HEK293T (cell line): ENCODE measurements around the gene KCNH4.

Experiments
- CTCF ChIA-PET: fragments of 350-600 bp; formaldehyde crosslinking; extraction: SDS; loops from one replicate; lab custom pipeline; 2021; ENCODE audit warnings: antibody characterized with exemption, inconsistent platforms; lab: Yijun Ruan, JAX
- POLR2A ChIA-PET: fragments of 350-600 bp; formaldehyde crosslinking; extraction: SDS; loops from one replicate; lab custom pipeline; 2020; ENCODE audit warnings: antibody characterized with exemption, inconsistent platforms; lab: Yijun Ruan, JAX
- DNase-seq: peaks from one replicate; pipeline ENCODE4 v3.0.0; 2012; ENCODE audit warnings: mixed read lengths; ENCODE audit errors: extremely low spot score
- ARNT ChIP-seq: fragments of 450-650 bp; IDR thresholded peaks from 2 replicates; pipeline ENCODE4 v1.6.1; 2017; ENCODE audit warnings: mild to moderate bottlenecking
- BHLHE40 ChIP-seq: fragments of 450-650 bp; IDR thresholded peaks from 2 replicates; pipeline ENCODE4 v1.6.1; 2016; ENCODE audit warnings: mild to moderate bottlenecking, moderate library complexity, borderline replicate concordance
- CTBP1 ChIP-seq: fragments of 450-650 bp; IDR thresholded peaks from 2 replicates; pipeline ENCODE4 v1.6.1; 2016; ENCODE audit warnings: borderline replicate concordance
- ELF4 ChIP-seq: fragments of 450-650 bp; IDR thresholded peaks from 2 replicates; pipeline ENCODE4 v1.6.1; 2017; ENCODE audit warnings: antibody characterized with exemption
- FOXA1 ChIP-seq: fragments of 450-650 bp; IDR thresholded peaks from 2 replicates; pipeline ENCODE4 v1.6.1; 2016; ENCODE audit warnings: mild to moderate bottlenecking
- FOXK2 ChIP-seq: fragments of 450-650 bp; IDR thresholded peaks from 2 replicates; pipeline ENCODE4 v1.6.1; 2016; ENCODE audit warnings: mild to moderate bottlenecking
- FOXM1 ChIP-seq: fragments of 450-650 bp; IDR thresholded peaks from 2 replicates; pipeline ENCODE4 v1.6.1; 2017; ENCODE audit warnings: mild to moderate bottlenecking, borderline replicate concordance
- HDGF ChIP-seq: fragments of 450-650 bp; IDR thresholded peaks from 2 replicates; pipeline ENCODE4 v1.6.1; 2017; ENCODE audit warnings: antibody characterized with exemption, borderline replicate concordance
- L3MBTL2 ChIP-seq: fragments of 450-650 bp; conservative IDR thresholded peaks from 2 replicates; pipeline ENCODE4 v1.6.1; 2016; ENCODE audit warnings: mild to moderate bottlenecking
- LEF1 ChIP-seq: fragments of 450-650 bp; IDR thresholded peaks from 2 replicates; pipeline ENCODE4 v1.6.1; 2017; ENCODE audit warnings: mild to moderate bottlenecking, borderline replicate concordance
- NFRKB ChIP-seq: fragments of 450-650 bp; IDR thresholded peaks from 2 replicates; pipeline ENCODE4 v1.6.1; 2016; ENCODE audit warnings: mild to moderate bottlenecking, moderate library complexity
- PKNOX1 ChIP-seq: fragments of 450-650 bp; IDR thresholded peaks from 2 replicates; pipeline ENCODE4 v1.6.1; 2016
- SP1 ChIP-seq: fragments of 450-650 bp; IDR thresholded peaks from 2 replicates; pipeline ENCODE4 v1.6.1; 2017
- SUZ12 ChIP-seq: fragments of 450-650 bp; IDR thresholded peaks from 2 replicates; pipeline ENCODE4 v1.6.1; 2016; ENCODE audit warnings: mild to moderate bottlenecking
- TARDBP ChIP-seq: fragments of 450-650 bp; IDR thresholded peaks from 2 replicates; pipeline ENCODE4 v1.6.1; 2016
- ZNF384 ChIP-seq: fragments of 450-650 bp; IDR thresholded peaks from 2 replicates; pipeline ENCODE4 v1.6.1; 2016

KCNH4 gene

GRCh38 chr17:42180411-42180921 lies 476 bp downstream of the KCNH4 start:
- TF ChIP-seq CTBP1, result no peak
- no peak for TF ChIP-seq TARDBP
- no peak for TF ChIP-seq L3MBTL2
- TF ChIP-seq NFRKB, result no peak
- no peak for TF ChIP-seq PKNOX1
- TF ChIP-seq SP1, result no peak
- no peak for TF ChIP-seq ELF4
- TF ChIP-seq ARNT, result no peak
- no peak for TF ChIP-seq FOXK2
- TF ChIP-seq LEF1, result no peak
- TF ChIP-seq HDGF, result no peak
- TF ChIP-seq BHLHE40, result no peak
- no peak for TF ChIP-seq FOXA1
- TF ChIP-seq ZNF384, result no peak
- TF ChIP-seq SUZ12, result no peak
- POLR2A ChIA-PET, result interaction anchor here (0.8 to 1.5 kb wide), 3 partner anchors 14 to 492 kb away, joined by 3 to 9 read pairs (median 4); partner anchors contain the start of genes EIF1 and GHDC
- no peak for DNase-seq
- CTCF ChIA-PET, result no interaction called here

- CTCF ChIA-PET, result interaction anchor here (1.3 kb wide), 1 partner anchor 18 kb away, joined by 3 read pairs; no protein-coding TSS in a partner anchor
- DNase-seq, result peak; percentile 43
- TF ChIP-seq TARDBP (no peak), BHLHE40 (no peak), NFRKB (no peak), ARNT (no peak), HDGF (no peak), LEF1 (no peak), ELF4 (no peak), PKNOX1 (no peak), L3MBTL2 (no peak), CTBP1 (no peak), FOXA1 (no peak), ZNF384 (no peak), SUZ12 (no peak), SP1 (no peak), FOXM1 (no peak), FOXK2 (no peak)
- POLR2A ChIA-PET, result interaction anchor here (1.3 to 1.5 kb wide), 2 partner anchors 14 to 60 kb away, joined by 4 to 9 read pairs; partner anchors contain the start of gene GHDC
These were observed 981 bp downstream of the KCNH4 start for GRCh38 chr17:42179911-42180410.

GRCh38 chr17:42179335-42179734 lies 1.6 kb downstream of the KCNH4 start:
- no peak for TF ChIP-seq PKNOX1
- TF ChIP-seq FOXM1, result no peak
- no peak for TF ChIP-seq CTBP1
- TF ChIP-seq HDGF, result no peak
- no peak for TF ChIP-seq BHLHE40
- no peak for TF ChIP-seq ELF4
- no peak for TF ChIP-seq SUZ12
- TF ChIP-seq FOXA1, result no peak
- TF ChIP-seq ZNF384, result no peak
- TF ChIP-seq L3MBTL2, result no peak
- TF ChIP-seq SP1, result no peak
- TF ChIP-seq NFRKB, result no peak
- ChIA-PET CTCF (interaction anchor here (1.3 kb wide), 1 partner anchor 17 kb away, joined by 3 read pairs; no protein-coding TSS in a partner anchor), POLR2A (interaction anchor here (1.5 kb wide), 1 partner anchor 15 kb away, joined by 9 read pairs; the partner anchor contains the start of gene GHDC)
- DNase-seq, result no peak

- DNase-seq, result no peak
- TF ChIP-seq FOXA1 (no peak), ELF4 (no peak), CTBP1 (no peak), SUZ12 (no peak), BHLHE40 (no peak), FOXM1 (no peak), L3MBTL2 (no peak), PKNOX1 (no peak)
- ChIA-PET POLR2A (no interaction called here), CTCF (interaction anchor here (1.3 kb wide), 1 partner anchor 16 kb away, joined by 3 read pairs; no protein-coding TSS in a partner anchor)
These were observed 2.1 kb downstream of the KCNH4 start for GRCh38 chr17:42178817-42179216.

GRCh38 chr17:42177684-42178083 lies 3.3 kb downstream of the KCNH4 start:
- TF ChIP-seq FOXM1, result no peak
- TF ChIP-seq NFRKB, result no peak
- TF ChIP-seq L3MBTL2, result no peak
- no peak for TF ChIP-seq FOXK2
- no peak for TF ChIP-seq ZNF384
- TF ChIP-seq FOXA1, result no peak
- no peak for TF ChIP-seq PKNOX1
- TF ChIP-seq ELF4, result no peak
- TF ChIP-seq ARNT, result no peak
- no peak for TF ChIP-seq SP1
- TF ChIP-seq CTBP1, result no peak
- no peak for TF ChIP-seq SUZ12
- TF ChIP-seq LEF1, result no peak
- TF ChIP-seq BHLHE40, result no peak
- TF ChIP-seq TARDBP, result no peak
- TF ChIP-seq HDGF, result no peak
- DNase-seq, result no peak
- POLR2A ChIA-PET, result no interaction called here
- CTCF ChIA-PET, result interaction anchor here (0.6 kb wide), 1 partner anchor 10 kb away, joined by 3 read pairs; no protein-coding TSS in a partner anchor
